Measurements from ENCODE around the gene FAM98C. TPM values are rescaled to one million over a fixed set of nuclear protein-coding genes. Genes with fewer than 3 reads are reported as not detected.

The FAM98C gene
- total and polyA plus RNA-seq, 2 donors (not counting 1 experiment from before 2014, with no cell fraction given): 44.1 to 73.5 TPM

GRCh38 chr19:38429055-38429810 is 26.3 kb downstream of the FAM98C start:
- Histone ChIP-seq H3K27ac (ENCODE audit: low read length in 2 of 2) (no peak overlapping the region), H3K27me3 (replicated peaks in 1 of 4; ENCODE audit: control extremely low read depth in 1 of 4, control insufficient read depth in 3 of 4, insufficient read depth in 4 of 4, low read length in 3 of 4) (peaks cover 0 to 14% (median 3%) of the 10 kb centered on the region in 4 experiments), H3K9ac (ENCODE audit: low read length) (no peak overlapping the region), H3K79me2 (ENCODE audit: control insufficient read depth, insufficient read depth, low read length) (no peaks in the 10 kb centered on the region), H3K4me3 (ENCODE audit: control extremely low read depth in 1 of 5, extremely low read depth in 1 of 5, insufficient read depth in 1 of 5, low read depth in 2 of 5, low read length in 4 of 5) (no peak overlapping the region), H4K20me1 (ENCODE audit: control insufficient read depth, insufficient read depth, low read length, poor library complexity, severe bottlenecking) (no peaks in the 10 kb centered on the region), H3K4me1 (ENCODE audit: control insufficient read depth in 2 of 2, insufficient read depth in 2 of 2, low read length in 2 of 2) (peaks cover 19 to 27% of the 10 kb centered on the region in 2 donors), H3K36me3 (replicated peaks in 1 of 2; ENCODE audit: control extremely low read depth in 1 of 2, control insufficient read depth in 1 of 2, extremely low read depth in 1 of 2, insufficient read depth in 2 of 2, low read length in 1 of 2) (no peaks in the 10 kb centered on the region), H3K4me2 (replicated peaks; ENCODE audit: low read depth, low read length, poor library complexity, severe bottlenecking) (no peak overlapping the region), H2AFZ (ENCODE audit: insufficient read depth, low read depth, low read length, poor library complexity, severe bottlenecking) (no peak overlapping the region), H3K9me3 (ENCODE audit: control extremely low read depth in 1 of 3, control insufficient read depth in 2 of 3, insufficient read depth in 1 of 3, low read length in 2 of 3) (peaks cover 0 to 3% (median 0%) of the 10 kb centered on the region in 3 donors)
- ATAC-seq (ENCODE audit: low read depth) (no peak), DNase-seq (no peak)
- H3K4me1 Mint-ChIP-seq: peaks cover 34% of the 10 kb centered on the region
- TF ChIP-seq CTCF (IDR thresholded peaks at IDR 0.05): no peak
- no peak for TF ChIP-seq EZH2 (IDR thresholded peaks at IDR 0.05; ENCODE audit: borderline replicate concordance, insufficient read depth, low read depth, low read length, poor library complexity, severe bottlenecking)
- CTCF ChIA-PET: interaction anchor here (1.5 kb wide), 1 partner anchor 26 kb away, joined by 5 read pairs; the partner anchor contains the start of gene FAM98C
- 57% methylated on average over 9 of the region's 14 CpGs for WGBS (ENCODE audit: insufficient coverage)
- no peaks in the 10 kb centered on the region for H3K9me3 Mint-ChIP-seq (ENCODE audit: insufficient read depth)
- intact Hi-C loops (cut with micrococcal nuclease): no loop called here
- peaks cover 18% of the 10 kb centered on the region for H3K27me3 Mint-ChIP-seq
- no peak overlapping the region for H3K4me3 Mint-ChIP-seq
- POLR2A ChIA-PET: no interaction called here
- no peak overlapping the region for H3K27ac Mint-ChIP-seq

GRCh38 chr19:38429811-38430156 is 26.9 kb downstream of the FAM98C start:
- no peaks in the 10 kb centered on the region for H3K79me2 ChIP-seq (ENCODE audit: control insufficient read depth, insufficient read depth, low read length)
- H3K27me3 Mint-ChIP-seq: peaks cover 21% of the 10 kb centered on the region
- no peak overlapping the region for H3K4me3 ChIP-seq (ENCODE audit: control extremely low read depth in 1 of 5, extremely low read depth in 1 of 5, insufficient read depth in 1 of 5, low read depth in 2 of 5, low read length in 4 of 5)
- ChIA-PET POLR2A (no interaction called here), CTCF (no interaction called here)
- DNase-seq (no peak), ATAC-seq (ENCODE audit: low read depth) (no peak)
- intact Hi-C loops (cut with micrococcal nuclease): no loop called here
- peaks cover 36% of the 10 kb centered on the region for H3K4me1 Mint-ChIP-seq
- no peak overlapping the region for H3K4me2 ChIP-seq (replicated peaks; ENCODE audit: low read depth, low read length, poor library complexity, severe bottlenecking)
- no peaks in the 10 kb centered on the region for H3K36me3 ChIP-seq (replicated peaks in 1 of 2; ENCODE audit: control extremely low read depth in 1 of 2, control insufficient read depth in 1 of 2, extremely low read depth in 1 of 2, insufficient read depth in 2 of 2, low read length in 1 of 2)
- no peaks in the 10 kb centered on the region for H4K20me1 ChIP-seq (ENCODE audit: control insufficient read depth, insufficient read depth, low read length, poor library complexity, severe bottlenecking)
- no peak overlapping the region for H2AFZ ChIP-seq (ENCODE audit: insufficient read depth, low read depth, low read length, poor library complexity, severe bottlenecking)
- no peak overlapping the region for H3K4me3 Mint-ChIP-seq
- peaks cover 0 to 3% (median 0%) of the 10 kb centered on the region in 3 donors for H3K9me3 ChIP-seq (ENCODE audit: control extremely low read depth in 1 of 3, control insufficient read depth in 2 of 3, insufficient read depth in 1 of 3, low read length in 2 of 3)
- TF ChIP-seq EZH2 (IDR thresholded peaks at IDR 0.05; ENCODE audit: borderline replicate concordance, insufficient read depth, low read depth, low read length, poor library complexity, severe bottlenecking): no peak
- no peak for TF ChIP-seq CTCF (IDR thresholded peaks at IDR 0.05)
- H3K9me3 Mint-ChIP-seq (ENCODE audit: insufficient read depth): no peaks in the 10 kb centered on the region
- no peak overlapping the region for H3K27ac ChIP-seq (ENCODE audit: low read length in 2 of 2)
- H3K27ac Mint-ChIP-seq: no peak overlapping the region
- peaks cover 0 to 20% (median 6%) of the 10 kb centered on the region in 4 experiments for H3K27me3 ChIP-seq (replicated peaks in 1 of 4; ENCODE audit: control extremely low read depth in 1 of 4, control insufficient read depth in 3 of 4, insufficient read depth in 4 of 4, low read length in 3 of 4)
- WGBS (ENCODE audit: insufficient coverage): no CpG with 5 or more reads among the region's 2 CpGs
- H3K9ac ChIP-seq (ENCODE audit: low read length): no peak overlapping the region
- H3K4me1 ChIP-seq (ENCODE audit: control insufficient read depth in 2 of 2, insufficient read depth in 2 of 2, low read length in 2 of 2): peaks cover 19 to 27% of the 10 kb centered on the region in 2 donors

All from B cell (primary cell).